B cell (primary cell): ENCODE measurements around the gene CCL17. TPM values are rescaled to one million over a fixed set of nuclear protein-coding genes. Genes with fewer than 3 reads are reported as not detected.

Source experiments
- ATAC-seq: fragments of 200-7000 bp; cut with Tn5 transposase; one replicate; pipeline ENCODE4 v1.10.0; 2021; ENCODE audit warnings: low read depth, mild to moderate bottlenecking, moderate number of reproducible peaks, moderate library complexity
- CTCF ChIA-PET: fragments of 350-600 bp; sonication (Branson Sonifier 250); formaldehyde crosslinking; loops from one replicate; lab custom pipeline; 2021; ENCODE audit warnings: antibody characterized with exemption, inconsistent platforms; lab: Charles Lee
- POLR2A ChIA-PET: fragments of 350-600 bp; sonication (Branson Sonifier 250); formaldehyde crosslinking; loops from one replicate; lab custom pipeline; 2021; ENCODE audit warnings: antibody characterized with exemption; lab: Charles Lee
- DNase-seq: peaks from one replicate; pipeline ENCODE4 v3.0.0; 2013
- H2AFZ ChIP-seq: 2 replicates; pipeline ENCODE4 v1.6.1; 2012; ENCODE audit warnings: mild to moderate bottlenecking, low read depth, low read length; ENCODE audit not compliant: insufficient read depth, poor library complexity, severe bottlenecking
- H3K27ac ChIP-seq, 2 donors: 1 replicate in 1 of 2; 2 replicates in 1 of 2; pipeline ENCODE4 v1.5.1; 2012 to 2013; ENCODE audit warnings: low read length in 2 of 2, mild to moderate bottlenecking in 2 of 2, moderate library complexity in 1 of 2
- H3K27me3 ChIP-seq, 4 experiments: fragments of 200-600 bp in 1 of 4; sonication (generic) in 1 of 4; replicated peaks in 1 of 4; 1 replicate in 2 of 4; 2 replicates in 2 of 4; pipeline versions ENCODE4 v1.6.1 to v1.7.0; 2013 to 2016; ENCODE audit warnings: low read length in 3 of 4, mild to moderate bottlenecking in 2 of 4, mixed read lengths in 1 of 4, moderate library complexity in 1 of 4; ENCODE audit not compliant: insufficient read depth in 4 of 4, control insufficient read depth in 3 of 4; ENCODE audit errors: control extremely low read depth in 1 of 4
- H3K36me3 ChIP-seq, 2 experiments: replicated peaks in 1 of 2; 1 replicate in 1 of 2; 2 replicates in 1 of 2; pipeline versions ENCODE4 v1.6.1 to v1.7.1; 2013; ENCODE audit warnings: low read length in 1 of 2; ENCODE audit not compliant: insufficient read depth in 2 of 2, control insufficient read depth in 1 of 2; ENCODE audit errors: control extremely low read depth in 1 of 2, extremely low read depth in 1 of 2
- H3K4me1 ChIP-seq, 2 donors: fragments of 200-600 bp in 1 of 2; sonication (generic) in 1 of 2; 1 replicate in 1 of 2; 2 replicates in 1 of 2; pipeline versions ENCODE4 v1.5.1 to v1.6.1; 2013 to 2017; ENCODE audit warnings: low read length in 2 of 2; ENCODE audit not compliant: control insufficient read depth in 2 of 2, insufficient read depth in 2 of 2
- H3K4me2 ChIP-seq: replicated peaks from 2 replicates; pipeline ENCODE3; 2012; ENCODE audit warnings: mild to moderate bottlenecking, low read depth, low read length; ENCODE audit not compliant: poor library complexity, severe bottlenecking
- H3K4me3 ChIP-seq, 5 experiments: fragments of 200-600 bp in 1 of 5; sonication (generic) in 1 of 5; 1 replicate in 3 of 5; 2 replicates in 2 of 5; pipeline versions ENCODE4 v1.5.1 to v1.7.0; 2011 to 2016; ENCODE audit warnings: low read length in 4 of 5, mild to moderate bottlenecking in 4 of 5, low read depth in 2 of 5, control low read depth in 1 of 5, moderate library complexity in 1 of 5; ENCODE audit not compliant: insufficient read depth in 1 of 5; ENCODE audit errors: control extremely low read depth in 1 of 5, extremely low read depth in 1 of 5
- H3K79me2 ChIP-seq: fragments of 200-600 bp; sonication (generic); one replicate; pipeline ENCODE4 v1.6.0; 2016; ENCODE audit warnings: low read length; ENCODE audit not compliant: control insufficient read depth, insufficient read depth
- H3K9ac ChIP-seq: fragments of 200-600 bp; sonication (generic); 2 replicates; pipeline ENCODE4 v1.6.1; 2017; ENCODE audit warnings: mild to moderate bottlenecking, low read length, moderate library complexity
- H3K9me3 ChIP-seq, 3 donors: one replicate each; pipeline versions ENCODE4 v1.6.1 to v1.7.1; 2013; ENCODE audit warnings: low read length in 2 of 3; ENCODE audit not compliant: control insufficient read depth in 2 of 3, insufficient read depth in 1 of 3; ENCODE audit errors: control extremely low read depth in 1 of 3
- H4K20me1 ChIP-seq: 2 replicates; pipeline ENCODE4 v1.6.0; 2012; ENCODE audit warnings: mild to moderate bottlenecking, low read length; ENCODE audit not compliant: insufficient read depth, control insufficient read depth, poor library complexity, severe bottlenecking
- H3K27ac Mint-ChIP-seq: one replicate; pipeline ENCODE4 v1.8.0; 2021; ENCODE audit warnings: mixed read lengths
- H3K27me3 Mint-ChIP-seq: one replicate; pipeline ENCODE4 v1.8.0; 2021; ENCODE audit warnings: mixed read lengths
- H3K4me1 Mint-ChIP-seq: one replicate; pipeline ENCODE4 v1.8.0; 2021; ENCODE audit warnings: mixed read lengths
- H3K4me3 Mint-ChIP-seq: one replicate; pipeline ENCODE4 v1.8.0; 2021; ENCODE audit warnings: mixed read lengths
- H3K9me3 Mint-ChIP-seq: one replicate; pipeline ENCODE4 v1.8.0; 2022; ENCODE audit warnings: mixed read lengths; ENCODE audit not compliant: insufficient read depth
- CTCF ChIP-seq: fragments of 200-600 bp; IDR thresholded peaks from one replicate; pipeline ENCODE4 v1.8.0; 2022; ENCODE audit warnings: antibody characterized with exemption, mild to moderate bottlenecking
- EZH2 ChIP-seq: IDR thresholded peaks from 2 replicates; pipeline ENCODE4 v1.6.1; 2012; ENCODE audit warnings: borderline replicate concordance, low read depth, mild to moderate bottlenecking, moderate library complexity, low read length; ENCODE audit not compliant: insufficient read depth, poor library complexity, severe bottlenecking
- WGBS: methylation state at CpG from one replicate; pipeline ENCODE4 v1.1.5; 2013; ENCODE audit warnings: missing lambda C conversion rate; ENCODE audit not compliant: insufficient coverage; 5-methylcytosine and 5-hydroxymethylcytosine counted together
- intact Hi-C: fragments of 100-400 bp; cut with micrococcal nuclease; formaldehyde crosslinking; loops from one replicate; pipeline ENCODE4 v1.10.0; 2022
- polyA plus RNA-seq: library from polyadenylated mRNA; depleted of rRNA; stranded (reverse); fragments of >200 nt; gene quantifications from 2 replicates; pipeline ENCODE4 v1.2.3, GENCODE V29; 2012
- total RNA-seq, 2 donors: library from RNA; stranded (reverse); fragments of 120-200 nt in 1 of 2; gene quantifications; 1 replicate in 1 of 2; 2 replicates in 1 of 2; pipeline versions ENCODE4 v1.2.3 to v1.2.4, GENCODE V29; 2013 to 2022

The CCL17 gene
- total and polyA plus RNA-seq, 2 donors (not counting 1 experiment from before 2014, with no cell fraction given), result not detected

DNA sequence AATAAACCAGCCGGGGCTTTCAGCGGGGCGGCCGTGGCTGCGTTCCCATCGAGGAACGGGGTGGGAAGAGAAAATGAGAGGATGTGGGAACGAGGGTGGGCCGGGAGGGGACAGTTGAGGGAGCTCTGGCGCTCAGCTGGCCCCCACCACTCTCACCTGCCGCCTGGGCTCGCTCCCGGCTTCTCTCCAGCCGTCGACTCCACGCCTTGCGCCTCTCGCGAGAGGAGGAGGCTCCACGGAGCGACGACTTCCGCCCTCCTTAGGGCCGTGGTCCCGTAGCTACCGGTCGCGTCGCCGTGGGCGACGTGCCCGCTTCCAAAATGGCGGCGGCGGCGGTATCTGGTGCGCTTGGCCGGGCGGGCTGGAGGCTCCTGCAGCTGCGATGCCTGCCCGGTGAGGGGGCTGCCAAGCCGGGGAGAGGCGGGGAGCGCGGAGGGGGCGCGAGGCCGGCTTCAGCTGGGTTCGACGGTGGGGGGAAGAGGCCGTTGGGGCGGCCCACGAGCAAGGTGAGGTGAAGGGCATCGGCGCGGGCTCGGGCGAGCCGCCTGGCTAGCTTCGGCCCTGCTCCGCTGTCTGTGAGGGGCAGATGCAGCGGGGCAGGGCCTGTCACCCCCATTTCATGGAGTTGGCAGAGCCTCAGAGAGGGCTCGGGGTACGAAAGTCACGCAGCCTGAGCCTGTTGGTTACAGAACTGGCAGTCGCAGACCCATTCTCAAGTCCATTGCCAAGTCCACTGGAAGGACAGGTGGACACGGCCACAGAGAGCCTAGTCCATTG lies 42.8 kb downstream of the CCL17 start, which contains the start of the genes CIAPIN1 and COQ9:
TSS of gene CIAPIN1 (minus strand) at position 200 of the 777 bp plus-strand sequence. CDS start 6,457 bp downstream, outside the sequence.
TSS of gene COQ9 (plus strand) at position 294 of the 777 bp plus-strand sequence. CDS start at position 321, 27 bp downstream.
- Histone ChIP-seq H3K4me2 (peak within 1 kb of the TSS; percentile 93), H3K4me3 (peak within 1 kb of the TSS; percentile 67 to 96 (median 83)), H4K20me1 (no peaks in the 10 kb centered on the region), H3K9me3 (no peaks in the 10 kb centered on the region), H3K27me3 (no peaks in the 10 kb centered on the region), H3K4me1 (peaks cover 16% of the 10 kb centered on the region in 2 donors), H3K27ac (peak within 1 kb of the TSS; percentile 68 to 92), H2AFZ (peak within 1 kb of the TSS; percentile 99), H3K36me3 (peaks cover 0 to 18% of the 10 kb centered on the region in 2 experiments), H3K79me2 (peaks cover 64% of the 10 kb centered on the region), H3K9ac (peak within 1 kb of the TSS; percentile 98)
- TF ChIP-seq EZH2, result no peak
- TF ChIP-seq CTCF, result no peak
- Mint-ChIP-seq H3K9me3 (no peaks in the 10 kb centered on the region), H3K27me3 (no peaks in the 10 kb centered on the region), H3K4me3 (peak within 1 kb of the TSS; percentile 94), H3K27ac (peak within 1 kb of the TSS; percentile 91), H3K4me1 (peaks cover 28% of the 10 kb centered on the region)
- under 1% methylated on average over 60 of the region's 68 CpGs for WGBS
- ChIA-PET POLR2A (interaction anchor here (1.0 to 1.5 kb wide), 5 partner anchors 15 to 202 kb away, joined by 4 to 17 read pairs (median 5); partner anchors contain the start of genes ARL2BP, CCDC102A and POLR2C), CTCF (interaction anchor here (0.6 to 5.0 kb wide), 15 partner anchors 10 to 147 kb away, joined by 3 to 28 read pairs (median 5); partner anchors contain the start of genes ADGRG5 and POLR2C)
- peak; percentile 94 for DNase-seq
- intact Hi-C loops, result loop anchor here (1.0 to 2.0 kb wide), 9 partner anchors 15 to 681 kb away; partner anchors contain the start of genes CCDC102A, CFAP20, DOK4 and KATNB1
- peak; percentile 98 for ATAC-seq
